OCI-LY7 (cell line): Measurements from ENCODE around the gene GCA.

Source experiments
- CTCF ChIP-seq: fragments of 200-600 bp; sonication (generic); conservative IDR thresholded peaks from 2 replicates; pipeline ENCODE4 v1.5.1; 2014; ENCODE audit warnings: mild to moderate bottlenecking, antibody characterized with exemption, low read length, moderate library complexity, mixed read lengths
- EZH2phosphoT487 ChIP-seq: fragments of 200-600 bp; sonication (generic); IDR thresholded peaks from 2 replicates; pipeline ENCODE4 v1.6.1; 2018; ENCODE audit warnings: low read depth, borderline replicate concordance, mild to moderate bottlenecking, mixed run types, antibody characterized with exemption, low read length, moderate library complexity, mixed read lengths

- TF ChIP-seq CTCF (no peak), EZH2phosphoT487 (no peak)
Observed at GRCh38 chr2:162298669-162299335, 45.1 kb upstream of the GCA start.
